Activated CD8-positive, alpha-beta T cell treated with anti-CD3 and anti-CD28 coated beads for 36 hours (primary cell): ENCODE data around the gene WLS. TPM values are rescaled to one million over a fixed set of nuclear protein-coding genes. Genes with fewer than 3 reads are reported as not detected.

ENCODE experiments used
- ATAC-seq: fragments of 200-7000 bp; cut with Tn5 transposase; one replicate; pipeline ENCODE4 v1.10.0; 2021; ENCODE audit warnings: mild to moderate bottlenecking, moderate library complexity
- CTCF ChIA-PET: fragments of 350-600 bp; sonication (Branson Sonifier 250); formaldehyde crosslinking; loops from one replicate; lab custom pipeline; 2021; ENCODE audit warnings: antibody characterized with exemption; lab: Charles Lee
- POLR2A ChIA-PET: fragments of 350-600 bp; sonication (Branson Sonifier 250); formaldehyde crosslinking; loops from one replicate; lab custom pipeline; 2021; ENCODE audit warnings: antibody characterized with exemption; lab: Charles Lee
- DNase-seq: peaks from one replicate; pipeline ENCODE4 v3.0.0-alpha.2; 2020
- H3K27ac Mint-ChIP-seq: one replicate; pipeline ENCODE4 v1.8.0; 2021; ENCODE audit warnings: mild to moderate bottlenecking, mixed read lengths
- H3K27me3 Mint-ChIP-seq: one replicate; pipeline ENCODE4 v1.8.0; 2021; ENCODE audit warnings: mixed read lengths
- H3K36me3 Mint-ChIP-seq: one replicate; pipeline ENCODE4 v1.8.0; 2021; ENCODE audit warnings: low read depth, mixed read lengths
- H3K4me1 Mint-ChIP-seq: one replicate; pipeline ENCODE4 v1.8.0; 2021; ENCODE audit warnings: low read depth, mixed read lengths
- H3K4me3 Mint-ChIP-seq: one replicate; pipeline ENCODE4 v1.8.0; 2021; ENCODE audit warnings: mild to moderate bottlenecking, moderate library complexity, mixed read lengths
- H3K9me3 Mint-ChIP-seq: one replicate; pipeline ENCODE4 v1.8.0; 2021; ENCODE audit warnings: mixed read lengths
- intact Hi-C: fragments of 100-400 bp; cut with micrococcal nuclease; formaldehyde crosslinking; loops from one replicate; pipeline ENCODE4 v1.10.0; 2022
- total RNA-seq, 2 experiments: library from RNA; stranded (reverse); gene quantifications; one replicate each; pipeline ENCODE4 v1.2.3, GENCODE V29; 2021
- TF ChIP-seq, protein P1 (sequence below): fragments of 200-600 bp; IDR thresholded peaks from one replicate; pipeline ENCODE4 v1.8.0; 2022; ENCODE audit warnings: antibody characterized with exemption, mild to moderate bottlenecking

Gene WLS
- total RNA-seq, 2 experiments from 2014 or later = not detected

DNA sequence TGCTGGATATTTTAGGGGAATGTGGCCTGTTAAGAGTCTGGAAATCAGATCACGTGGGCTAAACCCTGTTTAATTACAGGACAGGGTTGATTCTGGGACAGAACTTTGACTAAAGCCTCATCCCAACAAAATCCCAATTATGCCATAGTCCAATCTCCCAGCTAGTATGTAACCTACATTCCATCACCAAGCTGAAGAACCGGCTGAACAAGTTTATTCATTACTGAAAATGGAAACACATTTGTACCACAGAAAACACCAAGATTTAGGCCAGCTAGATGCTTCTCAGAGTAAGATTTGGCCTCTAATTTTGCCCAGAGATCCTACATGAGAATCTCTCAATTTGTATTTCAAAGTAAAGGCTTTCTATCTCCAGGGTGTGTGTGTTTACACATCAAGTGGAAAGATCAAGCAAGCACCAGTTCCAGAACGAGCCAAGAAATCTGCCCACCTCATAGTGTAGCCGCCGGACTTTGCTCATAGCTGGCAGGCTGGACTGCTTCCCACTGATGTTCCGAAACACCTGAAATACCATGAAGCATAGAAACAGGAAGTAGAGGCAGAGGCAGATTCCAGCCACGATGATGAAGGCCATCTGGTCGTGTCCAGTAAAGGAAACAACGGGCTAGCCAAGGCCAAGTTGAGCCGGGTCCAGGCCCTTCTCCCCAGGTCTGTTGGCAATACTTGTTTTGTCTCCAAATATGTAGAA is 86.8 kb downstream of the WLS start:
- intact Hi-C loops = no loop called here
- POLR2A ChIA-PET = no interaction called here
- H3K9me3 Mint-ChIP-seq = no peaks in the 10 kb centered on the region
- peaks cover 3% of the 10 kb centered on the region for H3K27me3 Mint-ChIP-seq
- H3K4me3 Mint-ChIP-seq = no peak overlapping the region
- H3K27ac Mint-ChIP-seq = no peak overlapping the region
- CTCF ChIA-PET = interaction anchor here (1.8 kb wide), 1 partner anchor 25 kb away, joined by 7 read pairs; no protein-coding TSS in a partner anchor
- ATAC-seq = no peak
- TF ChIP-seq, protein P1, sequence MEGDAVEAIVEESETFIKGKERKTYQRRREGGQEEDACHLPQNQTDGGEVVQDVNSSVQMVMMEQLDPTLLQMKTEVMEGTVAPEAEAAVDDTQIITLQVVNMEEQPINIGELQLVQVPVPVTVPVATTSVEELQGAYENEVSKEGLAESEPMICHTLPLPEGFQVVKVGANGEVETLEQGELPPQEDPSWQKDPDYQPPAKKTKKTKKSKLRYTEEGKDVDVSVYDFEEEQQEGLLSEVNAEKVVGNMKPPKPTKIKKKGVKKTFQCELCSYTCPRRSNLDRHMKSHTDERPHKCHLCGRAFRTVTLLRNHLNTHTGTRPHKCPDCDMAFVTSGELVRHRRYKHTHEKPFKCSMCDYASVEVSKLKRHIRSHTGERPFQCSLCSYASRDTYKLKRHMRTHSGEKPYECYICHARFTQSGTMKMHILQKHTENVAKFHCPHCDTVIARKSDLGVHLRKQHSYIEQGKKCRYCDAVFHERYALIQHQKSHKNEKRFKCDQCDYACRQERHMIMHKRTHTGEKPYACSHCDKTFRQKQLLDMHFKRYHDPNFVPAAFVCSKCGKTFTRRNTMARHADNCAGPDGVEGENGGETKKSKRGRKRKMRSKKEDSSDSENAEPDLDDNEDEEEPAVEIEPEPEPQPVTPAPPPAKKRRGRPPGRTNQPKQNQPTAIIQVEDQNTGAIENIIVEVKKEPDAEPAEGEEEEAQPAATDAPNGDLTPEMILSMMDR = no peak
- H3K4me1 Mint-ChIP-seq = no peaks in the 10 kb centered on the region
- DNase-seq = no peak
- H3K36me3 Mint-ChIP-seq = no peaks in the 10 kb centered on the region

DNA sequence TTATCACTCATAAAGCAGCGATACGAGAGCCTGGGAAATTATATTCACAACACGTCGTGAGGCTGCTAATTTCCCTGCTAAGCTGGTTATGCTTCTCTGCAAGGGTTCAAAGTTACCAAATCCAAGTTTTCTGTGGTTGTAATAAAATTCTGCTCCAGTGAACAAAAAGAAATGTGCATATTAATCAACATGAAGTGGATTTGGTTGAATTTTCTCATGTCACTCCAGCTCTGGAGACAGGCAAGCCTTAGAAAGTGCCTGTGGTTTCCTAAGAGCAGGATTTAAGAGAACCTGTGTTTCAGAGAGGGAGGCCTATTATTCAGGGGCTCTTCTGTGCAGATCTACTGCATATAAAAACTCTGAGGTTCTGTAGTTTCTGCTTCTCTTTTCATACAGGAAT is 87.5 kb downstream of the WLS start:
- Mint-ChIP-seq H3K27ac (no peak overlapping the region), H3K4me3 (no peak overlapping the region), H3K9me3 (no peaks in the 10 kb centered on the region), H3K4me1 (no peaks in the 10 kb centered on the region), H3K27me3 (peaks cover 4% of the 10 kb centered on the region), H3K36me3 (no peaks in the 10 kb centered on the region)
- DNase-seq (no peak), ATAC-seq (no peak)
- intact Hi-C loops = no loop called here
- ChIA-PET CTCF (interaction anchor here (1.8 kb wide), 1 partner anchor 24 kb away, joined by 7 read pairs; no protein-coding TSS in a partner anchor), POLR2A (no interaction called here)
- TF ChIP-seq, protein P1 = no peak

DNA sequence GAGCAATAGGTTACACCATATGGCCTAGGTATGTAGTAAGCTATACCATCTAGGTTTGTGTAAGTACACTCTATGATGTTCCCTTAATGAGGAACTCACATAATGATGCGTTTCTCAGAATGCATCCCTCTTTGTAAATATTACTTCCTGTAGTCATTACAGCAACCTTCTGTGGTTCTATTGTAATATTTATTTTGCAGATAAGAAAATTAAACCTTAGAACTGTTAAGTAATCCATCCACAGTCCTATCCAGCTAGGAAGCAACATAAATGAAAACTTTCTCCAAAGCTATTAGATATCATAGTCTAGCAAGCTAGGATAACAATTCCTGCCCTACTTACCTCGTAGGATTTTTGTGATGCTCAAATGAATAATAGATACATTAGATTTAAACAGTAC is 88.7 kb downstream of the WLS start:
- no peak overlapping the region for H3K4me3 Mint-ChIP-seq
- intact Hi-C loops = no loop called here
- H3K9me3 Mint-ChIP-seq = no peaks in the 10 kb centered on the region
- no peak for DNase-seq
- no peak overlapping the region for H3K27ac Mint-ChIP-seq
- H3K36me3 Mint-ChIP-seq = no peaks in the 10 kb centered on the region
- CTCF ChIA-PET = interaction anchor here (1.5 kb wide), 1 partner anchor 24 kb away, joined by 5 read pairs; no protein-coding TSS in a partner anchor
- ATAC-seq = no peak
- H3K27me3 Mint-ChIP-seq = peaks cover 4% of the 10 kb centered on the region
- no peaks in the 10 kb centered on the region for H3K4me1 Mint-ChIP-seq
- POLR2A ChIA-PET = no interaction called here
- TF ChIP-seq, protein P1 = no peak

DNA sequence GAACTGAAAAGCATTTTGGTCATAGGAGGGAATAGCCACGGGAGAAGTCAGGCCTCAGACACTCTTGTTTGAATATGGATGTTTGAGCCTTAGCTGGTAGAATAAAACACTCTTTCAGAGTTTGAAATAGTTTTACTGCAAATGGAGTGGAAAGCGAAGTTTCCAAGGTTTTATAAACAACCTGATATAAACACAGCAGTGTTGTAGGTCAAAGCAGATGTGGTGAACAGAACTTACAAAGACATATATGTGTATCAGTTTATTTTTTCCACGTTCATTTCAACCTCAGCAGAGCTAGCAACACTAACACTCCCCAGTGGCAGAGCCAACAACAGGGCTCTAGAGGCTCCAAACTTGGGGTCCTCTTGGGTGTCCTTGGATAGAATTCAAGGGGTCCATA is 89.9 kb downstream of the WLS start:
- ATAC-seq = no peak
- H3K27me3 Mint-ChIP-seq = peaks cover 3% of the 10 kb centered on the region
- H3K27ac Mint-ChIP-seq = no peak overlapping the region
- no peaks in the 10 kb centered on the region for H3K36me3 Mint-ChIP-seq
- DNase-seq = no peak
- CTCF ChIA-PET = interaction anchor here (1.5 kb wide), 1 partner anchor 22 kb away, joined by 5 read pairs; no protein-coding TSS in a partner anchor
- no peaks in the 10 kb centered on the region for H3K9me3 Mint-ChIP-seq
- H3K4me1 Mint-ChIP-seq = no peaks in the 10 kb centered on the region
- intact Hi-C loops = no loop called here
- POLR2A ChIA-PET = no interaction called here
- no peak overlapping the region for H3K4me3 Mint-ChIP-seq
- TF ChIP-seq, protein P1 = no peak

DNA sequence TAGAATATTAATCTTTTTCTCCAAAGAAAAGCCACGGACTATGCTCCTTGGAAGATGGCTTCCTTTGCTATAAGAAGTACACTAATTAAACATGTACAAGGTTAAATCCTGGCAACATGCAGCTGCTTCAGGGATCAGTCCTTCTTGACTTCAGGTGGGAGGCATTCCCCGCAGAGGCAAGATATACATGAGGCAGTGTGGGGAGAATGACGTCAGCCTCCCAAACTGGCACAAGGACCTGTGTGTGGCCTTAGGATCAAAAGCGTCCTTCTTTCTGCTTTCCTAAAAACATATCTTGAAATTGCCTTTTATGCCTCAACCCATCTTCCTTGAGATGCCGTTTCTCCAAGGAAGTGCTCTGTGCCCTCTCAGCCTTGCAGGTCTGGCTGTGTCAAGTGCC is 90.3 kb downstream of the WLS start:
- no peaks in the 10 kb centered on the region for H3K9me3 Mint-ChIP-seq
- ChIA-PET POLR2A (no interaction called here), CTCF (no interaction called here)
- intact Hi-C loops = no loop called here
- DNase-seq (no peak), ATAC-seq (no peak)
- TF ChIP-seq, protein P1 = no peak
- H3K27ac Mint-ChIP-seq = no peak overlapping the region
- peaks cover 3% of the 10 kb centered on the region for H3K27me3 Mint-ChIP-seq
- no peak overlapping the region for H3K4me3 Mint-ChIP-seq
- no peaks in the 10 kb centered on the region for H3K4me1 Mint-ChIP-seq
- no peaks in the 10 kb centered on the region for H3K36me3 Mint-ChIP-seq
